ENCODE results near the gene ALG5.

ALG5 gene, protein sequence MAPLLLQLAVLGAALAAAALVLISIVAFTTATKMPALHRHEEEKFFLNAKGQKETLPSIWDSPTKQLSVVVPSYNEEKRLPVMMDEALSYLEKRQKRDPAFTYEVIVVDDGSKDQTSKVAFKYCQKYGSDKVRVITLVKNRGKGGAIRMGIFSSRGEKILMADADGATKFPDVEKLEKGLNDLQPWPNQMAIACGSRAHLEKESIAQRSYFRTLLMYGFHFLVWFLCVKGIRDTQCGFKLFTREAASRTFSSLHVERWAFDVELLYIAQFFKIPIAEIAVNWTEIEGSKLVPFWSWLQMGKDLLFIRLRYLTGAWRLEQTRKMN

DNA sequence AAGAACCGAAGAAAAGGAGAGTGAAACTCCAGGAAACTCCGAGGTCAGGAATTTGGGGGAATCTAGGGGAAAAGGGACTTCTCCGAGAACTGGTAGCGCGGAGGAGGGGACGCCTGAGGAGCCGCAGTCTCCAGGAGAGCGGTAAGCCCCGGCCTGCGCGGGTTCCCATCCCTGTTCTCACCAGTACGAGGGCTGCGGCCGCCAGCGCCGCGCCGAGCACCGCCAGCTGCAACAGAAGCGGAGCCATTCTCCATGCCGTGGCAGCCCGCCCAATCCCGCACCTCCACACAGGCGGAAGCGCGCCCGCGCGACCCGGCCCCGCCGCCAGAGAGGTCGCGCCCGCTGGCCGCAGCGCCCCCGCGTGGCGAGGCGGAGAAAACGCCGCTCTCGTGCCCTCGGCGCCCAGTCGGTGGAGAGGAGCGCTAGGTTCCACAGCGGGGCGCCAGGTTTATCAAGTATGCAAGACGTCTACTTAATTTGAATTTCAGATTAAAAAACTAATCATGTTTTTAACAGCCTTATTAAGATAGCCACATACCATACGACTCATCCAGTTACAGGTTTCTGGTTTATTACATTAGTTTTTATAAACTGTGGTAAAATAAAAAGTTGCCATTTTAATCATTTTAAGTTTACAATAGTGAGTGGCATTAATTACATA is at the start of gene ALG5:
ALG5 (minus strand) TSS at position 287 of the 661 bp plus-strand sequence; CDS start at position 247, 40 bp downstream.
- DNase-seq (ENCODE audit: low spot score), result peak; percentile 84

GRCh38 chr13:37047846-37048245 is 48.7 kb upstream of the ALG5 start:
- DNase-seq (ENCODE audit: low spot score), result no peak

DNA sequence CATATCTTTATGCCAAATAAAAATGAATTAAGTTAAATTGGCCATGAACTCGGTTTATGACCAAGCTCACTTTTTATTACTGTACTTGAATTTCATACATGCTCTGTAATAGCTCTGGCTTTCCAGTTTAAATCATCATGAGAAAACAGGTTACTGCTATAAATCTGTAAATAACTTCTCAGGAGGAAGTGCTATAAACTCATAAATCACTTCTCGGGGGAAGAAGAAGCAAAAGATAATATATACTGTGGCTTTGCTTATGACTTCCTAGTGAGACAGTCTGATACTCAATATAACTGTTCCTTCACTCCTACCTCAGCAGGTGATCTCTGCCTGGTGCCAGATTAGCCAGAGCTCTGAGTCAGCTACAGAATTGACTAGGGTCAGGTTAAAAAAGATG is 47.9 kb upstream of the ALG5 start:
- no peak for DNase-seq (ENCODE audit: low spot score)

DNA sequence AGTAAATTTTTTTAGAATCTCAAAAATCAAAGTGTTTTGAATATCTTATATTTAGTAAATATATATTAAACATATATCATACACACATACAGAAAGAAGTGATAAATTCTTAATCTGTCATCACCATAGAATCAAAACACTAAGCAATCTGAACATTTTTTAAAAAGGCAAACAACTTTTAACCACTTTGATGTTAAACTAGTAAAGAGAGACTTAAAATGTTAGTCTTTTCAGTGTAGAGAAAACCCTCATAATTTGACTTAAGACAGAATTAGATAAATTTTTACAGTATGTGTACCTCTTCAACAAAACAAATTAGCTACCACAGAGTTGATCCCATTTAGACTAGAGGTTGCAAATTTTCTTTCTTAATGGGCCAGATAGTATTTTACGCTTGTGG is 46.9 kb upstream of the ALG5 start:
- no peak for DNase-seq (ENCODE audit: low spot score)

DNA sequence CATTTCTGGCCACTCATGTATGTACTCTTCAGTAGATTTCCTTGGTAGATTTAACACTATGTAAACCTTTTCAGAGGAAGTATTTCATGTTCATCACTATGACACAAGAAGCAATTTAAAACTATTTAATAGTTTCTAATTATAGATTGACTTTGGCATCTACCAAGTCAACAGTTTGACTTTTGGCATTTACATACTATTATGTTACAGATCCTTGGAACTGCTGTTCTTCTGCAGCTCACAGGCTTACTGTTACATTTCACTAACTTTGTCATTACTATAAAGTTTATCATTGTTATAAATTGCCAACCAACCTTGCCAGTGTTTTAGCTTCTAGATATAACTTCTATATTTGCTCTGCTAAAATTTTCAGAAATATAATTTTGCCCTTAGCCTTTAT is 41.6 kb upstream of the ALG5 start:
- no peak for DNase-seq (ENCODE audit: low spot score)

- no peak for DNase-seq (ENCODE audit: low spot score)
These were observed 40.8 kb upstream of the ALG5 start for GRCh38 chr13:37039896-37040295.

- no peak for DNase-seq (ENCODE audit: low spot score)
These were observed 38.1 kb upstream of the ALG5 start for GRCh38 chr13:37037241-37037640.

GRCh38 chr13:37029617-37030016 is 30.5 kb upstream of the ALG5 start:
- no peak for DNase-seq (ENCODE audit: low spot score)

- no peak for DNase-seq (ENCODE audit: low spot score)
These were observed 28.5 kb upstream of the ALG5 start for GRCh38 chr13:37027639-37028038.

- DNase-seq (ENCODE audit: low spot score), result no peak
These were observed 27.6 kb upstream of the ALG5 start for GRCh38 chr13:37026771-37027170.

GRCh38 chr13:37023871-37024270 is 24.7 kb upstream of the ALG5 start:
- DNase-seq (ENCODE audit: low spot score), result no peak

DNA sequence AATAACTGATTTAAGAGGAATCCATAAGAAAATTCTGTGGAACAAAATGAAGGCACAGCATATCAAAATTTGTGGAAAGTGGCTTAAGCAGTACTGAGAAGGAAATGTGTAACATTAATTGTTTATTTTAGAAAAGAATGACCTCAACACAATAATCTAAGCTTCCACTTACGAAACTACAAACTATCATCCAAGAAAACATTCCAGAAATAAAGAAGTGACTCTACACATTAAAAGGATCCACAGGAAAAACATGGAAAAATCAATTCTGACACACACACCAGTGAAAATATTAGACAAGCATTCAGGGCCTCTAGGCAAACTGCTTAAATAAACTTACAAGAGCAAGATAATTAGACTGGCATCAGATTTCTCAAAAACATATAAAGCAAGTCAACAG is 15.5 kb upstream of the ALG5 start:
- no peak for DNase-seq (ENCODE audit: low spot score)

GRCh38 chr13:37011788-37012187 is 12.6 kb upstream of the ALG5 start:
- DNase-seq (ENCODE audit: low spot score), result no peak

- DNase-seq (ENCODE audit: low spot score), result no peak
These were observed 11.9 kb upstream of the ALG5 start for GRCh38 chr13:37011002-37011401.

DNA sequence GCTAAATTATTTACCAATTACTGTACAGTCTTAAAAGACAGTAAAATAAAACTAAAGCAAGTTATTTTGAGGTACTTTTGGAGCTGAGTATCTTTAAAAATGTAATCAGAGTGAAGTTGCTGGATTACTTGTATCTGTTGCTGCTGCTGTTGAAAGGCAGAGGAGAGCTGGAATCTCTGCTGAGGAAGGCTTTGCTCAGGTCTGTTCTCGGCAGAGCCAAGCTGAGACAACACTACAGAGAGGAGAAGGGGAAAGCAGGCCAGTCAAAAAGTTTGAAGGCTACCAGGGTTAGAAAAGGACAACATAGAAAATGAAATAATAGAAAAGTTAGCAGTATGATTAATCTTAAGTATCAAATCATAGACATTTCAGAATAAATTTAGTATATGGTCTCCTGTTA is 11.3 kb upstream of the ALG5 start:
- DNase-seq (ENCODE audit: low spot score), result no peak

DNA sequence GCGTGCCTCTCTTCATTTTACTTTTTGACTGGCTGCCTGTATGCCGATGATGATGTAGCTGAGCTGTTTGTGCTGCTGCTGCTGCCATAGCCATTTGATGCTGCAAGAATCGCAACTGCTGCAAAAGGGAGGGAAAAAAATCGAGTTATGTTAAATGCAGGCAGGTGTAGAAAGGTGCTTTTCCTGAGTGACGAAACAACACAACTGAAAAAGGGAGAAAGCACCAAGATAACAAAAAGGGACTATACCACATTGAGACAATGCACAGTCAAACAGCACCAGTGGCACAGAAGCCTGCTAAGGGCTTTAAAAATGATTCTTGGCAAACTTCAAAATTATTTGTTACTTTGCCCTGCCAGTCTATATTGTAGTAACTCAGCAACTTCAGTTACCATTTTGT is 10.6 kb upstream of the ALG5 start:
- no peak for DNase-seq (ENCODE audit: low spot score)

DNA sequence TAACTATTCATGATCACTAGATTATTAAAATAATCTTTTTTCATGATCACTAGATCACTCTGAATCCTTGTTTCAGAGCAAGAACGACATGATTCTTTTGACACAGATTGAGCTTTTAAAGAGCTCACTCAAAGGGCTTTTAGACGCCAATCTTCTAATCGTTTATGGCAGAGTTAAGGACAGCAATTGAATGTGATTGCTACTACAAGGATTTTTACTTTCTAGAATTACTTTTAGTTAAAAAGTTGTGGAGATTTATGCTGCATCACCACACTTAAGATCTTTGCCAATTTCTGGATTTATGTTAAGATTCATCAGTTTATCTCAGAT is 2.7 kb upstream of the ALG5 start:
- DNase-seq (ENCODE audit: low spot score), result no peak

GRCh38 chr13:36998624-36999041 is 507 bp downstream of the ALG5 start:
- DNase-seq (ENCODE audit: low spot score), result peak; percentile 12

DNA sequence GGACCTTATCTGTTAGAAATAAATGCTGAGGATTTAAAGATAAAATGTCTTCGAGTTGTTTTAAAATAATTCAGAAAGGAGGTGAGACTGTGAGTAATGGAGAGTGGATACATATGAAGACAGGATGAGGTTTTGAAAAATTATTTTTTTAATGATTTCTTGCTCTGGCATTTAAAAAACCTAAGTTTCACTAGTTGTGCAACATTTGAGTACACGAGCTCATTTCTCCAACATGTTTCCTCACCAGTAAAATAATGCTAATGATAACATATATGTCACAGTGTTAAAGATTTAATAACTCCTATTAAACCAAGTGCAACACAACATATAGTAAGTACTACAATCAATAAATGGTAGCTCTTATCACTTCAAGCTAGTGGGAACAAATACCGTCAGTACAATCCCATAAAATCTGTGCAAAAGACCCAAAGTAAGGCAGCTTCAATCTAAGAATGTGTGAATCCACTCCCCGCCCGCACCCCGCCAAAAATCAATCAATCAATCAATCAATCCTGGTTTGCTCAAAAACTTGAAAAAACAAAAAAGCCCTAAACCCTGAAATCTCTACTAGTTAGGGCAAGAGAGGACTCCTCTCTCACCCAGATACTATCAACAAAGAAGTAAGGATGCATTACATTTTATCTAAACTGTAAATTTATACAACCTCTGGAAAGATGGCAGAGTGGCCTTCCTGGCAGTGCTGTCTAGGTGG is 1.3 kb downstream of the ALG5 start:
- no peak for DNase-seq (ENCODE audit: low spot score)

GRCh38 chr13:36992362-36992761 is 6.8 kb downstream of the ALG5 start:
- no peak for DNase-seq (ENCODE audit: low spot score)

GRCh38 chr13:36986462-36987240 is 12.5 kb downstream of the ALG5 start:
- no peak for DNase-seq (ENCODE audit: low spot score)

- peak; percentile 34 for DNase-seq (ENCODE audit: low spot score)
These were observed 17.9 kb downstream of the ALG5 start for GRCh38 chr13:36981156-36981743.
